ENCODE results near the gene DKKL1.

The DKKL1 gene

DNA sequence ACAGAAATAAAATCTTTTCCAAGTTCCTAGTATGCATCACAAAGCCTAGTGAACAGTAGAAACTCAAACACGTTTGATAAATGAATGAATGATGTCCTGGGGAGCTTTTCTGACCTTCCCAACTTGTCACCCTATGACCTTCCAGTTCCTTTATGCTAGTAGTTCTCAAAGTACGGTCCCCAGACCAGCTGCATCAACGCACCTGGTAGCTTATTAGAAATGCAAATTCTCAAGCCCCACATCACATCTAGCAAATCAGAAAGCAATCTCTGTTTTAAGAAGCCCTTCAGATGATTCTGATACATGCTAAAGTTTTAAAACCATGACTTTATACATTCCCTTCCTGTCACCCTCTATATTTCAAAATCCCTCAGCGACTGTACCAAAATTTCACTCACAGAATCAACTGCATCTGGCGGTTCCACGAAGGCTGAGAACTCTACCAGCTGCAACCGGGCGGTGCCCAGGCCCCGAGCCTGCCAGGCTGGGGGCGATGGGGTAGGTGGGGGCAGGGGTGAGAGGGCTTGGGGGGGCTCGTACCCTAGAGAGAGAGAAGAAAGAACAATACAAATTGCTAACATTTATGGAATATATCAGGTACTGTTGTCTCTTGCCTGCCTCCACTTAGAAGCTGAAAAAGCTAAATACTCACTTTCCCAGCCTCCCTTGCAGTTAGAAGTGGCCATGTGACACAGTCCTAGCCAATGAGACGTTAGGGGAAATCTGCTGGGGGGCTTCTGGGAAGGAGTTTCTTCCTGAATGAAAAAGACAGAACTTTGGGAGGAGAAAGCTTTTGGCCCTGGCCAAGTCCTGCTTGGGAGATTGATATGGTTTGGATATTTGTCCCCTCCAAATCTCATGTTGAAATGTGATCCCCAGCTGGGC lies 15.1 kb upstream of the DKKL1 start:
- no peak overlapping the region for H3K4me3 ChIP-seq (ENCODE audit: low read depth, low read length)
- CTCF ChIA-PET: interaction anchor here (0.7 to 1.9 kb wide), 10 partner anchors 9 to 123 kb away, joined by 3 to 9 read pairs (median 4); partner anchors contain the start of gene TEAD2
- POLR2A ChIA-PET: no interaction called here
- no peak for DNase-seq (ENCODE audit: low read depth, low spot score)
- TF ChIP-seq, protein P1, sequence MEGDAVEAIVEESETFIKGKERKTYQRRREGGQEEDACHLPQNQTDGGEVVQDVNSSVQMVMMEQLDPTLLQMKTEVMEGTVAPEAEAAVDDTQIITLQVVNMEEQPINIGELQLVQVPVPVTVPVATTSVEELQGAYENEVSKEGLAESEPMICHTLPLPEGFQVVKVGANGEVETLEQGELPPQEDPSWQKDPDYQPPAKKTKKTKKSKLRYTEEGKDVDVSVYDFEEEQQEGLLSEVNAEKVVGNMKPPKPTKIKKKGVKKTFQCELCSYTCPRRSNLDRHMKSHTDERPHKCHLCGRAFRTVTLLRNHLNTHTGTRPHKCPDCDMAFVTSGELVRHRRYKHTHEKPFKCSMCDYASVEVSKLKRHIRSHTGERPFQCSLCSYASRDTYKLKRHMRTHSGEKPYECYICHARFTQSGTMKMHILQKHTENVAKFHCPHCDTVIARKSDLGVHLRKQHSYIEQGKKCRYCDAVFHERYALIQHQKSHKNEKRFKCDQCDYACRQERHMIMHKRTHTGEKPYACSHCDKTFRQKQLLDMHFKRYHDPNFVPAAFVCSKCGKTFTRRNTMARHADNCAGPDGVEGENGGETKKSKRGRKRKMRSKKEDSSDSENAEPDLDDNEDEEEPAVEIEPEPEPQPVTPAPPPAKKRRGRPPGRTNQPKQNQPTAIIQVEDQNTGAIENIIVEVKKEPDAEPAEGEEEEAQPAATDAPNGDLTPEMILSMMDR (IDR thresholded peaks at IDR 0.05; ENCODE audit: insufficient read depth, low read length, missing control alignments): no peak

DNA sequence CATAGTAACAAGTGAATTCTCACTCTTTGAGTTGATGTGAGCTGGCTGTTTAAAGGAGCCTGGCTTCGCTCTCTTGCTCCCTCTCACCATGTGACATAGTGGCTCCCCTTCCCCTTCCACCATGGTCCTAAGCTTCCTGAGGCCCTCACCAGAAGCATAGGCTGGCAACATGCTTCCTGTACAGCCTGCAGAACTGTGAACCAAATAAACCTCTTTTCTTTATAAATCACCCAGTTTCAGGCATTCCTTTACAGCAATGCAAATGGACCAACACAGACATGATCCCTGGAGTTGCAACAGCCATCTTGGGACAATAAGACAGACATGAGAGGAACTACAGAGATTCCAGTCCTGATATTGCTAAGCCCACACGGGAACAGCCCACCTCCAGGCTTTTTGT lies 14.1 kb upstream of the DKKL1 start:
- H3K4me3 ChIP-seq (ENCODE audit: low read depth, low read length): no peak overlapping the region
- DNase-seq (ENCODE audit: low read depth, low spot score): no peak
- ChIA-PET POLR2A (no interaction called here), CTCF (interaction anchor here (1.8 to 1.9 kb wide), 2 partner anchors 9 to 11 kb away, joined by 4 to 6 read pairs; no protein-coding TSS in a partner anchor)
- TF ChIP-seq, protein P1 (IDR thresholded peaks at IDR 0.05; ENCODE audit: insufficient read depth, low read length, missing control alignments): no peak

DNA sequence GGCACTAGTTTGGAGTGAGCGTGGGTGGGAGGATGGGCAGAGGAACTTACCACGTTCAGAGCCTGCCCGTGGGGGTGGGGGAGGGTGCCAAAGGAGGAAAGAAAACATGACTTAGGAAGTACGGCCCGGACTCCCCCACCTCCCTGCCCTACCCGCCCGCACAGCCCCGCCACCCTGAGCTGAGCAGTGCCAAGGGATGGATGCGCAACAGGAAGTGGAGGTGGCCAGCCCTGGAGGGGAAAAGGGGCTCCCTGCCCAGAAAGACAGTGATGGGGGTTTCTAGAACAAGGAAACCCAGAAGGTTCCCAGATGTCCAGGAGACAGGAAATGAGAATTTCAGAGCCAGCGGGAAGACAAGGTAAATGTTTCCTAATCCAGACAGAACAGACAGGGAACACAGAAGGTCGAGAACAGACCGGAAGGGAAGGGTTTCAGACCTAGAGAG lies 7.7 kb upstream of the DKKL1 start:
- TF ChIP-seq, protein P1 (IDR thresholded peaks at IDR 0.05; ENCODE audit: insufficient read depth, low read length, missing control alignments): no peak
- POLR2A ChIA-PET: no interaction called here
- DNase-seq (ENCODE audit: low read depth, low spot score): no peak

DNA sequence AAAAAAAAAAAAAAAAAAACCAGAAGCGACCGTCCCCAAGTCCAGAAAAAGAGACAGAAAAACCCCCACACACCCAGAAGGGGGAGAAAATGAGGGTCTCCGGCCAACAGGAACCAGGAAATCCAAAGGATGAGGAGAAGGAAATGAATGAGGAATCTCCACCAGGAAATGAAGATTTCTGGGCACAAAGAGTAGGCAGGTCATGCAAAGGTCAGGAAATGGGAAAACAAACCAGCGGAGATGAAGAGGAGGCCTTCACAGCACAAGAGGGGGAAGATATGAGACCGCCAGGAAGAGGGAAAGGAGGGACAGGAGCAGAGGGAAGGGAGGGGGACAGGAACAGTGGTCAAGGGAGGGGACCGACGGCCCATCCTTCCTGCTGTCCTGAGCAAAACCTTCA lies 7.3 kb upstream of the DKKL1 start:
- H3K4me3 ChIP-seq (ENCODE audit: low read depth, low read length): no peak overlapping the region
- DNase-seq (ENCODE audit: low read depth, low spot score): no peak
- POLR2A ChIA-PET: no interaction called here

More for the DNA sequence above, 7.7 kb upstream of the DKKL1 start:
- CTCF ChIA-PET: no interaction called here
- H3K4me3 ChIP-seq (ENCODE audit: low read depth, low read length): no peak overlapping the region

DNA sequence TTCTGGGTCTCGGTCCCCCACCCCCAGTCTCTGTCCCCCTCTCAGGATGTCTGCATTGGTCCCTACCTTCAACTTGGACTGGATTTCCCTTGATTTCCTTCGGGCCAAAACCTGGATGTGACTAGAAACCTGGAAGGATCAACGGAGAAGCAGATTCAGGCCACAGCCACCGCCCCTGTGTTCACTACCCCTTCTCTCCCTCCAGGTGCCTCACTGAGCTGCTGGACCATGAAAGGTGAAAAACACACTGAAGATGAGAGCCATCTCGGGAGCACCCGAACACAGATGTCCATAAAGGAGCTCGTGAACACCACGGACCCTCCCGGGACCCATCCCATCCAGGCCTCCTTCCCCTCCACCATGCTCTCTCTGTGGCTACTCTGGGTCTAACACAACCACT lies 6.5 kb upstream of the DKKL1 start:
- DNase-seq (ENCODE audit: low read depth, low spot score): no peak
- H3K4me3 ChIP-seq (ENCODE audit: low read depth, low read length): no peak overlapping the region
- ChIA-PET CTCF (no interaction called here), POLR2A (no interaction called here)
- TF ChIP-seq, protein P1 (IDR thresholded peaks at IDR 0.05; ENCODE audit: insufficient read depth, low read length, missing control alignments): no peak

More for the DNA sequence above, 7.3 kb upstream of the DKKL1 start:
- CTCF ChIA-PET: no interaction called here
- TF ChIP-seq, protein P1 (IDR thresholded peaks at IDR 0.05; ENCODE audit: insufficient read depth, low read length, missing control alignments): no peak
